ENCODE measurements around the gene NAA80. TPM values are rescaled to one million over a fixed set of nuclear protein-coding genes. Genes with fewer than 3 reads are reported as not detected.
A peak's percentile ranks its signal among the peaks of the same experiment; 100 is the strongest.

NAA80 gene
- total RNA-seq, 2 experiments from 2014 or later = 41.5 to 49.4 TPM

- no peak for DNase-seq
- Mint-ChIP-seq H3K27ac (no peak overlapping the region), H3K4me3 (no peak overlapping the region), H3K27me3 (no peaks in the 10 kb centered on the region), H3K4me1 (peaks cover 31% of the 10 kb centered on the region), H3K36me3 (ENCODE audit: low read depth) (peaks cover 1% of the 10 kb centered on the region), H3K9me3 (no peaks in the 10 kb centered on the region)
- CTCF ChIA-PET = interaction anchor here (0.8 to 1.6 kb wide), 2 partner anchors 22 to 35 kb away, joined by 3 to 7 read pairs; no protein-coding TSS in a partner anchor
- POLR2A ChIA-PET = interaction anchor here (0.9 to 6.3 kb wide), 3 partner anchors 10 to 67 kb away, joined by 3 to 150 read pairs (median 4); partner anchors contain the start of genes IFRD2, RASSF1 and ZMYND10
These were observed 3.1 kb upstream of the NAA80 start for GRCh38 chr3:50302095-50303012.

GRCh38 chr3:50300681-50301254, 1.6 kb upstream of the NAA80 start:
- ChIA-PET POLR2A (interaction anchor here (1.3 to 6.3 kb wide), 5 partner anchors 9 to 40 kb away, joined by 4 to 150 read pairs (median 41); partner anchors contain the start of genes IFRD2, RASSF1, TUSC2 and ZMYND10), CTCF (interaction anchor here (4.2 kb wide), 1 partner anchor 23 kb away, joined by 82 read pairs; the partner anchor contains the start of gene HYAL2)
- no peak for DNase-seq
- Mint-ChIP-seq H3K9me3 (no peaks in the 10 kb centered on the region), H3K27me3 (no peaks in the 10 kb centered on the region), H3K27ac (peak overlapping the region; percentile 100), H3K4me1 (peaks cover 40% of the 10 kb centered on the region), H3K36me3 (ENCODE audit: low read depth) (peaks cover 10% of the 10 kb centered on the region), H3K4me3 (peak overlapping the region; percentile 99)

- Mint-ChIP-seq H3K9me3 (no peaks in the 10 kb centered on the region), H3K27me3 (no peaks in the 10 kb centered on the region), H3K27ac (peak overlapping the region; percentile 100), H3K4me3 (peak overlapping the region; percentile 99), H3K36me3 (ENCODE audit: low read depth) (peaks cover 10% of the 10 kb centered on the region), H3K4me1 (peaks cover 41% of the 10 kb centered on the region)
- CTCF ChIA-PET = interaction anchor here (0.6 to 4.2 kb wide), 16 partner anchors 11 to 232 kb away, joined by 3 to 82 read pairs (median 6); partner anchors contain the start of genes CYB561D2, HYAL2, LSMEM2 and RASSF1
- POLR2A ChIA-PET = interaction anchor here (0.8 to 6.3 kb wide), 15 partner anchors 8 to 310 kb away, joined by 3 to 150 read pairs (median 5); partner anchors contain the start of genes CYB561D2, IFRD2, NPRL2 and RASSF1
- no peak for DNase-seq
These were observed 900 bp upstream of the NAA80 start for GRCh38 chr3:50299929-50300680.

GRCh38 chr3:50299638-50299928, 378 bp upstream of the NAA80 start:
- H3K4me3 Mint-ChIP-seq = peak overlapping the region; percentile 99
- ChIA-PET POLR2A (interaction anchor here (0.6 to 6.3 kb wide), 18 partner anchors 8 to 311 kb away, joined by 3 to 150 read pairs (median 5); partner anchors contain the start of genes CYB561D2, GNAI2, IFRD2 and NPRL2), CTCF (interaction anchor here (0.6 to 4.2 kb wide), 19 partner anchors 10 to 232 kb away, joined by 3 to 82 read pairs (median 5); partner anchors contain the start of genes CYB561D2, HYAL2, LSMEM2 and RASSF1)
- H3K36me3 Mint-ChIP-seq (ENCODE audit: low read depth) = peaks cover 10% of the 10 kb centered on the region
- peak overlapping the region; percentile 100 for H3K27ac Mint-ChIP-seq
- H3K4me1 Mint-ChIP-seq = peaks cover 38% of the 10 kb centered on the region
- no peak for DNase-seq
- no peaks in the 10 kb centered on the region for H3K27me3 Mint-ChIP-seq
- no peaks in the 10 kb centered on the region for H3K9me3 Mint-ChIP-seq

- Mint-ChIP-seq H3K4me1 (peaks cover 38% of the 10 kb centered on the region), H3K27me3 (no peaks in the 10 kb centered on the region), H3K9me3 (no peaks in the 10 kb centered on the region), H3K27ac (peak overlapping the region; percentile 100), H3K4me3 (peak overlapping the region; percentile 99), H3K36me3 (ENCODE audit: low read depth) (peaks cover 10% of the 10 kb centered on the region)
- ChIA-PET CTCF (interaction anchor here (1.0 to 4.2 kb wide), 10 partner anchors 9 to 54 kb away, joined by 3 to 82 read pairs (median 8); partner anchors contain the start of genes HYAL2 and RASSF1), POLR2A (interaction anchor here (0.9 to 6.3 kb wide), 16 partner anchors 9 to 368 kb away, joined by 3 to 150 read pairs (median 6); partner anchors contain the start of genes CYB561D2, GNAI2, LSMEM2 and MON1A)
- DNase-seq = no peak
These were observed 1.1 kb downstream of the NAA80 start for GRCh38 chr3:50297896-50298725.

GRCh38 chr3:50297384-50297775, 1.8 kb downstream of the NAA80 start:
- H3K27me3 Mint-ChIP-seq = no peaks in the 10 kb centered on the region
- no peak for DNase-seq
- ChIA-PET POLR2A (interaction anchor here (1.1 to 6.3 kb wide), 6 partner anchors 20 to 77 kb away, joined by 4 to 150 read pairs (median 31); partner anchors contain the start of genes GNAI2, RASSF1, TUSC2 and ZMYND10), CTCF (interaction anchor here (0.7 to 4.2 kb wide), 3 partner anchors 26 to 50 kb away, joined by 3 to 82 read pairs (median 17); partner anchors contain the start of gene HYAL2)
- H3K36me3 Mint-ChIP-seq (ENCODE audit: low read depth) = peaks cover 12% of the 10 kb centered on the region
- H3K9me3 Mint-ChIP-seq = no peaks in the 10 kb centered on the region
- H3K27ac Mint-ChIP-seq = no peak overlapping the region
- peaks cover 44% of the 10 kb centered on the region for H3K4me1 Mint-ChIP-seq
- H3K4me3 Mint-ChIP-seq = peak overlapping the region; percentile 99

- H3K27me3 Mint-ChIP-seq = no peaks in the 10 kb centered on the region
- peaks cover 46% of the 10 kb centered on the region for H3K4me1 Mint-ChIP-seq
- H3K27ac Mint-ChIP-seq = no peak overlapping the region
- no peaks in the 10 kb centered on the region for H3K9me3 Mint-ChIP-seq
- peaks cover 13% of the 10 kb centered on the region for H3K36me3 Mint-ChIP-seq (ENCODE audit: low read depth)
- DNase-seq = no peak
- ChIA-PET CTCF (interaction anchor here (0.7 to 4.2 kb wide), 2 partner anchors 27 to 40 kb away, joined by 3 to 82 read pairs; partner anchors contain the start of gene HYAL2), POLR2A (interaction anchor here (3.8 to 6.3 kb wide), 4 partner anchors 21 to 44 kb away, joined by 21 to 150 read pairs (median 77); partner anchors contain the start of genes RASSF1, TUSC2 and ZMYND10)
- peak overlapping the region; percentile 21 for H3K4me3 Mint-ChIP-seq
These were observed 2.4 kb downstream of the NAA80 start for GRCh38 chr3:50296721-50297383.

- Mint-ChIP-seq H3K27ac (peak overlapping the region; percentile 19), H3K4me3 (no peak overlapping the region), H3K36me3 (ENCODE audit: low read depth) (peaks cover 16% of the 10 kb centered on the region), H3K4me1 (peaks cover 48% of the 10 kb centered on the region), H3K9me3 (no peaks in the 10 kb centered on the region), H3K27me3 (no peaks in the 10 kb centered on the region)
- DNase-seq = no peak
- CTCF ChIA-PET = interaction anchor here (0.6 kb wide), 2 partner anchors 87 to 233 kb away, joined by 3 read pairs; no protein-coding TSS in a partner anchor
- POLR2A ChIA-PET = interaction anchor here (0.7 to 5.2 kb wide), 5 partner anchors 11 to 41 kb away, joined by 3 to 113 read pairs (median 3); partner anchors contain the start of genes LSMEM2 and TUSC2
These were observed 3.4 kb downstream of the NAA80 start for GRCh38 chr3:50295553-50296431.

GRCh38 chr3:50294492-50295403, 4.5 kb downstream of the NAA80 start:
- Mint-ChIP-seq H3K9me3 (no peaks in the 10 kb centered on the region), H3K4me1 (peaks cover 44% of the 10 kb centered on the region), H3K27ac (no peak overlapping the region), H3K4me3 (no peak overlapping the region), H3K36me3 (ENCODE audit: low read depth) (peaks cover 16% of the 10 kb centered on the region), H3K27me3 (no peaks in the 10 kb centered on the region)
- DNase-seq = no peak
- ChIA-PET POLR2A (interaction anchor here (0.6 to 1.5 kb wide), 7 partner anchors 10 to 44 kb away, joined by 3 to 6 read pairs (median 3); partner anchors contain the start of genes LSMEM2 and TUSC2), CTCF (interaction anchor here (0.6 kb wide), 1 partner anchor 86 kb away, joined by 3 read pairs; no protein-coding TSS in a partner anchor)

Data from activated CD4-positive, alpha-beta memory T cell treated with anti-CD3 and anti-CD28 coated beads, Interleukin-2, amount 10 ng/mL, durations not matched to agents 7 days and 5 days (primary cell).